Measurements from ENCODE around the gene ALDH7A1.
"Not testable (repeated sequence)": the region's sequence is repeated elsewhere in the genome, so short reads cannot be mapped to it uniquely, and the experiment has no call there.

ALDH7A1 gene

DNA sequence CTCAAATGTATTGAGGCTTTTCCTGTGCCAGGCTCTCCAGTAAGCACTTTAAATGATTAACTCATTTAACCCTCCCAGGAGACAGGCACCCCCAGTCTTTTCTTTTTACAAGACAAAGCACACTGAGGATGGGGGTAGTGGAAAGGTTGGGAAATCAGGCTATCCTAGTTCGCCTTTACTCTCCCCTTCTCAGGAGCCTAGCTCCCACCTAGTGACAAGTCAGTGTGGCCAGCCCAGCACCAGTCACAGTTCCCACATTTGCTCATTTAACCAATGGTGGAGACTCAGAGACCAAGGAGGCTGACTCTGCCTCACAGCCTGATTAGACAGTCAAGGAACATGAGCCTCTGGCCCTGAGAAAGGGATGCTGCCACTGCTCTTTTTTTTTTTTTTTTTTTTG is 3.5 kb downstream of the ALDH7A1 start:
- no peak for DNase-seq

DNA sequence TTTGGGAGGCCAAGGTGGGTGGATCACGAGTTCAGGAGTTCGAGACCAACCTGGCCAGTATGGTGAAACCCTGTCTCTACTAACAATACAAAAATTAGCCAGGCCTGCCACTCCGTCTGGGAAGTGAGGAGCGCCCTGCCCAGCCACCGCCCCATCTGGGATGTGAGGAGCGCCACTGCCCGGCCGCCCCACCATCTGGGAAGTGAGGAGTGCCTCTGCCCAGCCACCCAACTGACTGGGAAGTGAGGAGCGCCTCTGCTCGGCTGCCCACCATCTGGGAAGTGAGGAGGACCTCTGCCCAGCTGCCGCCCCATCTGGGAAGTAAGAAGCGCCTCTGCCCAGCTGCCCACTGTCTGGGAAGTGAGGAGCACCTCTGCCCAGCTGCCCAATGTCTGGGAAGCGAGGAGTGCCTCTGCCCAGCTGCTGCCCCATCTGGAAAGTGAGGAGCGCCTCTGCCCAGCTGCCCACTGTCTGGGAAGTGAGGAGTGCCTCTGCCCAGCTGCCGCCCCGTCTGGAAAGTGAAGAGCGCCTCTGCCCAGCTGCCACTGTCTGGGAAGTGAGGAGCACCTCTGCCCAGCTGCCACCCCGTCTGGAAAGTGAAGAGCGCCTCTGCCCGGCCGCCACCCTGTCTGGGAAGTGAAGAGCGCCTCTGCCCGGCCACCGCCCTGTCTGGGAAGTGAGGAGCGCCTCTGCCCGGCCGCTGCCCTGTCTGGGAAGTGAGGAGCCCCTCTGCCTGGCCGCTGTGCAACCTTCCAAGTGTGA is 5.3 kb downstream of the ALDH7A1 start:
- DNase-seq, result no peak

DNA sequence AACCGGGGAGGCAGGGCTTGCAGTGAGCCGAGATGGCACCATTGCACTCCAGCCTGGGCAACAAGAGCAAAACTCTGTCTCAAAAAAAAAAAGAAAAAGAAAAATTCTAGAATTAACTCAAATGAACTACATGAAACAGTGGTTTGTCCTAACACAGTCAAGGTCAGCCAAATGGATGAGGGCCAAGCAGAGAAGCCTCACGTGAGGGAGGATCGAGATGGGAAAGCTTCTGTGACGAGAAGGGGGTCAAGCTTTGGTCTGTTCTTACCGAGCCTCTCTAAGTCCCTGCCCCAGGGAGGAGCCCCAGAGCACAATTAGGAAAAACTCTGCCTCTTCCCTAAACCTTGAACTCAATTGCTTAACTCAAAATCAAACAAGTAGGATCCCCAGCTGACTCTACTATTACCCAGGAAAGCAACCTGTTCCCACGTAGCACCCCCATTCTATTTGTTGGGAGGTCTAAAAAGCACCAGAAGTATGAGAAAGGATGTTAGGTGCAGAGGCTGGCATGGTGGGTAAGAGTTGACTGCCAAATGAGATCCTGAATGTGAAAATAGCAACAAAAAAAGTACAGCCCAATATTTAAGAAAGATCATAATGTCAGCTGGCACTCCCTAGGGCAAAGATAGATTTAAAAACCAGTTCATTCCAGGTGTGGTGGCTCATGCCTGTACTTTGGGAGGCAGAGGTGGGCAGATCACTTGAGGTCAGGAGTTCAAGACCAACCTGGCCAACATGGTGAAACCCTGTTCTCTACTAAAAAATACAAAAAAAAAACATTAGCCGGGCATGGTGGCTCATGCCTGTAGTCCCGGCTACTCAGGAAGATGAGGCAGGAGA is 7.2 kb downstream of the ALDH7A1 start:
- DNase-seq, result no peak

DNA sequence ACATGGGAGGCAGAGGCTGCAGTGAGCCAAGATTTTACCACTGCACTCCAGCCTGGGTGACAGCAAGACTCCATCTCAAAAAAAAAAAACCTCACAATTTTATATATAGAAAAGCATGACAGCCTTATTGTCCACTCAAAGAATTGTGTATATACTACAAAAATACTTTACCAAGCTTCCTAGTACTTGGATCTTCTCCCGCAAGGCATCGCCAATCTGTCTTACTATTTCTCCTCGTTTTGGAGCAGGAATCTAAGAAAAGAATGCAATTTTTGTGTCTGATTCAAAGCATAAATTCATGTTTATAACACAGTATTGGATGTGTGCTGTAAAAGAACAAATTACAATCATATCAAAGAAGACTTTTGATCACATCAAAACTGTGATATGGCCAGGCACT is 11.3 kb downstream of the ALDH7A1 start:
- DNase-seq, result no peak

DNA sequence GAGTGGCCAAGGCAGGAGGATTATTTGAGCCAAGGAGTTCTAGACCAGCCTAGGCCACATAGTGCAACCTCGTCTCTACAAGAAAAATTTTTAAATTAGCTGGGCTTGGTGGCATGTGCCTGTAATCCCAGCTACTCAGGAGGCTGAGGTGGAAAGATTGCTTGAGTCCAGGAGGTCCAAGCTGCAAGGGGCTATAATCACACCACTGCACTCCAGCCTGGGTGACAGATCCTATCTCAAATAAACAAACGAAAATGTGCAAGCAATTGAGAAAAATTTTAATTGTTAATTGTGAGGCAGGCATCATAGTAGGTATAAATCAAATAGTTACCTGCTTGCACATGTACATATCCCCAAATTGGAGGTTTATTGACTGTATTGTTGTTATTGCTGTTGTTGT is 15.3 kb downstream of the ALDH7A1 start:
- DNase-seq, result no peak

DNA sequence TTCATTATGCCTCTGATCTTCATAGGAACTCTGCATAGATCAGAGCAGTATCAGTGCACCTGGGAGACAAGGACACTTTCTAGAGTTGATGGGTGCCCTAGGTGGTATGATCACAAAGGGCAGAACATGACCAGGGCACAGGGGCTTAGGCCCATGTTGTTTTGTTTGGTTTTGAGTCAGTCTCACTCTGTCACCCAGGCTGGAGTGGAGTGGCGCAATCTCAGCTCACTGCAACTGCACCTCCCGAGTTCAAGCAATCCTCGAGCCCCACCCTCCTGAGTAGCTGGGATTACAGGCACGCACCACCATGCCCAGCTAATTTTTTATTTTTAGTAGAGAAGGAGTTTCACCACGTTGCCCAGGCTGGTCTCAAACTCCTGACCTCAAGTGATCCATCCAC is 17.6 kb downstream of the ALDH7A1 start:
- no peak for DNase-seq

DNA sequence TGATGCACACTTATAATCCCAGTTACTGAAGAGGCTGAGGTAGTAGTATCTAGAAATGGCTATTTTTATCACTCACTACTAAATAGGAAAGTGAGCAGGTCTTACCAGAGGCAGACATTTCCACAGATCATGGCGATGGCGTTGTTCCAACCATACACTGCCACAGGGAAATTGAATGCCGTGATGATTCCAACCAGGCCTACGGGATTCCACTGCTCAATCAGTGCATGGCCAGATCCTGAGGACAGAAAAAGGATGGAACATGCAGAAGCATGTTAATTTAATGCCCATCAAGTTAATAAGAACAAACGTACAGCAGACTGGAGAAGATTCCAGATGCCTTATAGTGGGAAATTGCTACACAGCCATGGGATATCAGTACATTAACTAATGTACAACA is 18.0 kb downstream of the ALDH7A1 start:
- no peak for DNase-seq

DNA sequence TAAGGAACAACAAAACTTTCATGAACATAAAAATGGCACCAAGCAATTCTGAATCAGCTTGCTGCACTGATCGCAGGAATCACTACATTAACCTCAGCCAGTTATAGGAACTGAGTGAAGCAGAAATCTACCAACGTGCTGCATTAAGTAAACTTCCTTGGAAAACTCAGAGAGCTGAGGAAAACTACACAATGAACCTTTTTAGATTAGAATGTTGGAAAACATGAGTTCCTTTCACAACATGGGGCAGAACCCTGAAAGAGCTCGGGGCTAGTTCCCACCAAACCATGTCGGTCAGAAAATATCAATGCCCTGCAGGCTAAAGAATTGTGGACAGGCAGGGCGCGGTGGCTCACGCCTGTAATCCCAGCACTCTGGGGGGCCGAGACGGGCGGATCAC is 19.4 kb downstream of the ALDH7A1 start:
- no peak for DNase-seq

DNA sequence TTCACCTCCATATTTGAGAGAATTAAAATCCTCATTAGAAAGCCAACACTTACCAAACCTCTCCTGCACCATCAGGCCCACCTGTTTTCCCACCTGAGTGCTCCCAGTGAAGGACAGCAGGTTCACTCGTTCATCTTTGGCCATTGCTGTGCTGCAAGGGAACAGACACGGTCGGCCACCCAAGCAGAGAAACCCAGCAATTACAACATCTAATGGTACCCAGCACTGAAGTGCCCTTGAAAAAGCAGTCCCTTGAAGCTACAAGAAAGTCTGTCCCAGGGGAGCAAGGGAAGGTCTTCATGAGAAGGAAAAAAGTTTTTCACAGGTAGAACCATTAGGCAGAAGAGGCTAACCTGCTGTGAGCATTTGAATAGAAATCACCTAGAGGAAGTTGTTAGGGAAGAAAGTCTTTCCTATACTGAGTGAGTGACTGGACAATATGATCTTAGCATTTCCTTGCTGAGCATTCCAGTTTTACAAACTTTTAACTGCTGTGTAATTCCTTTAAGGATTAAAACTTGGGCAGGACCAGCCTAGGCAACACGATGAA is 26.7 kb downstream of the ALDH7A1 start:
- DNase-seq, result no peak

DNA sequence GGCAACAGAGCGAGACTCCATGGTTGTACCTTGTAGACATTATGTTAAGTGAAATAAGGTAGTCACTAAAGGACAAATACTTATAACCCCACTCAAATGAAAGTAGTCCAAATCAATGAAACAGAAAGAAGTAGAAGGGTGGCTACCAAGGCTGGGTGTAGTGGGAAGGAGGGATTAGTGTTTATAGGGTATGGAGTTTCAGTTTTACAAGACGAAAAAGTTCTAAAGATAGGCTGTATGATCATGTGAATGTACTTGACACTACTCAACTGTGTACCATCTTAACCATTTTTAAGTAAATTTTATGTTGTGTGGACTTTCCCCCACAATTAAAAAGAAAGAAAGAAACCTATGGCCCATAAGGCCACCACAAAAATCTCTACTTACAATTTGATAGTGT is 32.2 kb downstream of the ALDH7A1 start:
- DNase-seq, result no peak

DNA sequence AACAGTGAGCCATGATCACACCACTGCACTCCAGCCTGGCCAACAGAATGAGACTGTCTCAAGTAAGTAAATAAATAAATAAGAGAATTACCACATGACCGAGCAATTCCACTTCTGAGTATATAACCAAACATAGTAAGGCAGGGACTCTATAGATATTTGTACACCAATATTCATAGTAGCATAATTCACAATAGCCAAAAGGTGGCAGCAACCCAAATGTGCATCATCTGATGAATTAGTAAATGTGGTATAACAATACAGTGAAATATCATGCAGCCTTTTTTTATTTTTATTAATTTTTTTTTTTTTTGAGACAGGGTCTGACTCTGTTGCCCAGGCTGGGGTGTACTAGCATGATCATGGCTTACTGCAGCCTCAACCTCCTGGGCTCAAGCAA is 33.1 kb downstream of the ALDH7A1 start:
- DNase-seq, result no peak

DNA sequence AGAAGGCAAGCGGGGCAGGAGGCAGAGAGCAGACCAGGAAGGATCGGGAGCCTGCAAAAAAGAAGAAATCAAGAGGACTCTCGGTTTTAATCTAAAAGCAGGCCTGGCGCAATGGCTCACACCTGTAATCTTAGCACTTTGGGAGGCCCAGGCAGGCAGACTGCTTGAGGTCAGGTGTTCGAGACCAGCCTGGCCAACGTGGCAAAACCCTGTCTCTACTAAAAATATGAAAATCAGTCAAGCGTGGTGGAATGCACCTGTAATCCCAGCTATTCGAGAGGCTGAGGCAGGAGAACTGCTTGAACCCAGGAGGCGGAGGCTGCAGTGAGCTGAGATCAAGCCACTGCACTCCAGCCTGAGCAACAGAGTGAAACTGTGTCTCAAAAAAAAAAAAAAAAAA is 39.9 kb downstream of the ALDH7A1 start:
- not testable (repeated sequence) for DNase-seq

DNA sequence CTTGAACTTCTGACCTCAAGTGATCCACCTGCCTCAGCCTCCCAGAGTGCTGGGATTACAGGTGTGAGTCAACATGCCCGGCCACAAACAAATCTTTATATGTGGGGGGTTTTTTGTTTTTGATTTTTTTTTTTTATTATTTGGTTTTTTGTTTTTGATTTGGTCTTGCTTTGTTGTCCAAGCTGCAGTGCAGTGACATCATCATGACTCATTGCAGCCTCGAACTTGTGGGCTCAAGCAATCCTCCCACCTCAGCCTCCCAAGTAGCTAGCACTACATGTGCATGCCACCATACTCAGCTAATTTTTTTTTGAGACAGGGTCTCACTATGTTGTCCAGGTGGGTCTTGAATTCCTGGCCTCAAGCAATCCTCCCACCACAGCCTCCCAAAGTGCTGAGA is 42.4 kb downstream of the ALDH7A1 start:
- no peak for DNase-seq

DNA sequence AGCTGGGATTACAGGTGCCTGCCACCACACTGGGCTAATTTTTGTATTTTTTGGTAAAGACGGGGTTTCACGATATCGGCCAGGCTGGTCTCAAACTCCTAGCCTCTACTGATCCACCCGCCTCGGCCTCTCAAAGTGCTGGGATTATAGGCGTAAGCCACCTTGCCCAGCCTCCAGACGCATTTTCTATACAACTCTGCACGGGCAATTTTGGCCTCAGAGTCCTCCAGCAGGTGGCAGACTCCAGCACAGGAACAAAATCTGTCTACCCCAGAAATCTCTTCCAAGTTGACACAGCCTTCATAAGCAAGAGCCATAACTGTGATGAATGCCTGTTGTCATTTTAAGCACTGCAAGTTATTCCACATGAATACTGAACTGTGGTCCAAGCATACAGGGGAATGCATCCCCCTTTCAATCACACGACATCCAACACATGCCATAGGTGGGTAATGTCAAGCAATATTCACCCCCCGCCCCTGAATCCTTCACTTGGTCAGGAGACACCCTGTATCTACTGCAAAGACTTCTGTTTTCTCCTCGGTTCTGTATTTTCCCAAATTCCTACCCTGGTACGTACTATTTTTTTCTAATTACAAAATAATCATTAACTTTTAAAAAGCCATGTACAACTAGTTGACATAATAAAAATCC is 50.8 kb downstream of the ALDH7A1 start:
- no peak for DNase-seq

DNA sequence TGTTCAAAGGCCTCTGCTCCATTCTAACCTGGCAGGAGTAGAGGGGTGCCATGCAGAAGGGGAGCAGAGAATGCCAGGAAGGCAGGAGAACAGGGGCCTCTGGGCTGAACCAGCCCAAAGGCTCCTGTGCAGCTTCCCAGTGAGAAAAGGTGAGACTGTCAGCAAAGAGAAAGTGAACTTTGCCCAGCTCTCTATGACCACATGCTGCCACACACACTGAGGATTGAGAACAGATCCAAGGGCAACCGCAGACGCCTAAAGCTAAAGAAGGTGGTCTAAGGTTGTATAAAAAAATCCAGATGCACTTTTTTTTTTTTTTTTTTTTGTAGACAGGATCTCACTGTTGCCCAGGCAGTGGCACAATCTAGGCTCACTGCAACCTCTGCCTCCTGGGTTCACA is 51.4 kb downstream of the ALDH7A1 start:
- no peak for DNase-seq

DNA sequence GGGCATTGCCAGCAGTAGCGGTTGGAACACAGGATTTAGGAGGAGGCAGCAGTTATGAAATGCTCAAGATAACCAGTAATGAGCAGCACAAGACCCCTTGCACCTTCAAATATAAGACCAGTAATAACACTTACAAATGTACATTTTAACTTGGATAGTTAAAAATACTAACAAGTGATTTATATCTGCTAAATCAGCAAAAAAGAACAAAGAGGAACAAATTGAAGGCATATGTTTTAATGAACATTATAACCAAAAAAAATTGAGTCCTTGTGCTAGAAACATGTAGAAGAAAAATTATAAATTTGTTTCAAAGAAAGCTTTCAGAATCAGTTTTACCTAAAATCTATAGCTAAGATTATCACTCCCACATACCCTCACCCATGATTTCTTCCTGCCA is 52.0 kb downstream of the ALDH7A1 start:
- no peak for DNase-seq

DNA sequence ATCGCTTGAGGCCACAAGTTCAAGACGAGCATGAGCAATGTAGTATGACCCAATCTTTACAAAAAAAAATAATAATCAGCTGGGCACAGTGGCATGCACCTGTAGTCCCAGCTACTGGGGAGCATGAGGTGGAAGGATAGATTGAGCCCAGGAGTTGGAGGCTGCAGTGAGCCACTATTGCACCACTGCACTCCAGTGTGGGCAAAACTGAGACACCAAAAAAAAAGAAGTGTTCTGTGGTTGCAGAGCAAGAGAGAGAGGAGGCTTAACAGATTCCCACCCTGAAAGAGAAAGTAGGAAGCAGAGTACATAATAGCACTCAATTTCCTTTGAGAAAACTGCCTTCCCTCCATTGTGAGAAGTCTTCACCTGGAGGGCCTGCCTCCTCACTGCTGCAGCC is 52.6 kb downstream of the ALDH7A1 start:
- DNase-seq, result no peak

DNA sequence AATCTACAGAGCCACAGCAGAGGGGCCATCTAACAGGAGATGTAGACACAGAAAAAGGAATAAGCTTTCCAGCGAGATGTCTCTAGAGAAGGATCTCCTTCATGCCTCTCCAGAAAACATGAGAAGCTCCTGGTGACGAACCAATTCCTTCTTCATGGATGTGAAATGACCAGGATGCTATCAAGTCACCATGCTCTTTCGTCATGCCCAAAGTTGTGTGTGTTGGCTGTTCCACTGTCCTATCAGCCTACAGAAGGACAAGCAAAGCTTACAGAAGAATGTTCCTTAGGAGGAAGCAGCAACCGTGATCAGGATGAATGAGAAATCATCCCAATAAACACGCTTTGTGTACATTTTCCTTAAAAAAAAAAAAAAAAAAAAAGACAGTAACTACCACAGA is 54.4 kb downstream of the ALDH7A1 start:
- DNase-seq, result no peak

DNA sequence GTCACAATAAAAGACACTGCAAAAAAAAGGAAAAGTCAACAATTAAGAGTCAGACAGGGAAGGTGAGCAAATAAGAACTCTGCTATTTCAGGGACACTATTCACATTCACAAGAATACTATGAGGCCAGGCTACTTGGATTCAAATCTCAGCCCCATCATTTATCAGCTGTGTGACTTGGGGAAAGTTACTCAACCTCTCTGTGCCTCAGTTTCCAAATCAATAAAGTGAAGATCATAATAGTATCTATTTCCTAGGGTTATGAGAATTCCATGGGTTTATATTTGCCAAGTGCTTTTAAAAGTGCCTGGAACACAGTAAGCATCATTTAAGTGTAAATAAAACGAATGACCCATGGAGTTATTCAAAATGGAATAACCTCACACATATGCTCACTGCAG is 56.4 kb downstream of the ALDH7A1 start:
- no peak for DNase-seq

DNA sequence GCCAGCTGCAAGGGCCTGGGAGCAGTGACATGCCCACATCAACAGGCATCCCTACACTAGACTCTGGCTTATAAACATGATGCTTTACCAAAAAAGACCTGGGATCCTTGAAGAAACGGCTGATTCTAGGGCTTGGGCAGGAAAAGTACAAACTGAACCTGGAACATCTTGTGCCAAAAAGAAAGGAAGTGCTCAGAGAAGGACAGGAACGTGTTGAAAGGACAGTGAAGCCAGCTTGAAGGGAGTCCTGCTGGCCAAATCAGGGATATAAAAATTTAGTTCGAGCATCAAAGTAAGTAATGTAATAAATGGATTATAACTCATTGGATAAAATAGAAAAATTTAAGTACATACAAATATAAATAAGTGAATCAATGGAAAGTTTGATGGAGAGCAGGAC is 58.1 kb downstream of the ALDH7A1 start:
- no peak for DNase-seq

DNA sequence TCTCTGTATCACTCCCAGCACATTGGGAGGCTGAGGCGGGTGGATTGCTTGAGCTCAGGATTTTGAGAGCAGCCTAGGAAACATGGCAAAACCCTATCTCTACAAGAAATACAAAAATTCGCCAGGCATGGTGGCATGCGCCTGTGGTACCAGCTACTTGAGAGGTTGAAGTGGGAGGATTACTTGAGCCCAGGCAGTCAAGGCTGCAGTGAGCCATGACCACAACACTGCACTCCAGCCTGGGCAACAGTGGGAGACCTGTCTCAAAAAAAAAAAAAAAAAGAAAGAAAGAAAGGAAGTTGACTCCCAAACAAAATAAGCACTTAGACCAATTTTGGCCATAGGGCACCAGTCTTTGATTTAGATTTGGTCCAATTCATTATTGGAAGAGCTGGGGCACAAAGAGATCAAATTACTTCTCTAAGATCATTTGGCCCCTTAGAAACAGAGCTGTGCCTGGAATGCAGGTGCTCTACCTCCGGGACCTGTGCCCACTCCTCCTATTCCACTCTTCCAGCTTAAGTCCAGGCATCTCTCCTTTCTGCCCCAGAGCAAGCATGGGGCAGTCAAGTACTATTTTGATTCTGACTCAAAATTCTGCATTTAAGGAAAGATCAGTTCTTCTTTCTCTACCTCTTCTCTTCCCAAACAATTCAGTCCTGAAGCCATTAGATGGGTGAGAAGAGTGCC is 59.0 kb downstream of the ALDH7A1 start:
- no peak for DNase-seq

DNA sequence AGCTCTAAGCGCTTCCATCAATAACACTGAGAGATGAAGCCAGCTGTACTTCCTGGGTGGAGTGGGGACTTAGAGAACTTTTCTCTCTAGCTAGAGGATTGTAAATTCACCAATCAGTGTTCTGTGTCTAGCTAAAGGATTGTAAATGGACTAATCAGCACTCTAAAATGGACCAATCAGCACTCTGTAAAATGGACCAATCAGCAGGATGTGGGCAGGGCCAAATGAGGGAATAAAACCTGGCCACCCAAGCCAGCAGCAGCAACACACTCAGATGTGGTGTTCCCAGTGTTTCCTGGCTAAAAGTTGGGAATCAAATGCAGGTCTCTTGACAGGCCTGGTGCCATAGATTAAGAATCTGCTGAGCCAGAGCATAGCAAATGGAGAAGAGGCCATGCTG is 60.5 kb downstream of the ALDH7A1 start:
- DNase-seq, result no peak

DNA sequence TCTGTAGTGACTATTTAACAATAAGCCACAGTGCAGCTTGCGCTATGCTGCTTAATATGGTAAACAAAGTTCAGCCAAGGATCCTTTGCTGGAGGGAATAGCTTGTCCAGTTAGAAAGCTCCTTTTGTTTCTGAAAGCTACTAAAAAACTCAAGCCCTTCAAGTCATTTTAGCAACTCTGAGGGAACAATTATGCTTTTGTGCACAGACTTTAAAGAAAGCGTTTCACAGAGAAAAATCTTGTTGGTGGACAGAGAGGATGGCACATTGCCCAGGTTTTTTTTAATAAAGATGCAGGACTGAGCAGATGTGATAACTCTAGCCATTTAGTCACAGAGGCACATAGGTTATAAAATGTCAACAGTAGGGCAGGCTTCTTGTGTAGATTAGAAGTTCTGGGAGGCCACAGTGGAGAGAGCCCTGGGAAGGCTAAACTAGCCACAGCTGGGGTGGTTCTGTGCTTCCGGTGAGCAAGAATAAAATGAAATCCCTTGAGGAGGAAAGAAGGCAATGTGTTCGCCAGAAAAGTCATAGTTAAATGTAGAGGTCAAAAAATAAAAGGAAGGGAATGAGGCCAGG is 63.4 kb downstream of the ALDH7A1 start:
- no peak for DNase-seq
